Activated T-cell treated with anti-CD3 and anti-CD28 coated beads, Interleukin-2, amount 50 U/mL, for 24 hours (primary cell): ENCODE measurements around the gene MAP3K3.
A peak's percentile ranks its signal among the peaks of the same experiment; 100 is the strongest.
"Not testable (repeated sequence)": the region's sequence is repeated elsewhere in the genome, so short reads cannot be mapped to it uniquely, and the experiment has no call there.

Experiments
- DNase-seq: peaks from one replicate; pipeline ENCODE4 v3.0.0-alpha.2; 2020
- H3K27ac Mint-ChIP-seq: 2 replicates; pipeline ENCODE4 v1.8.0; 2020; ENCODE audit warnings: mild to moderate bottlenecking, mixed read lengths
- H3K27me3 Mint-ChIP-seq: 2 replicates; pipeline ENCODE4 v1.8.0; 2020; ENCODE audit warnings: mixed read lengths
- H3K36me3 Mint-ChIP-seq: 2 replicates; pipeline ENCODE4 v1.8.0; 2020; ENCODE audit warnings: low read depth, mixed read lengths
- H3K4me1 Mint-ChIP-seq: 2 replicates; pipeline ENCODE4 v1.8.0; 2020; ENCODE audit warnings: low read depth, mixed read lengths
- H3K4me3 Mint-ChIP-seq: 2 replicates; pipeline ENCODE4 v1.8.0; 2020; ENCODE audit warnings: mild to moderate bottlenecking, moderate library complexity, mixed read lengths
- H3K9me3 Mint-ChIP-seq: 2 replicates; pipeline ENCODE4 v1.8.0; 2020; ENCODE audit warnings: mixed read lengths

MAP3K3 gene

GRCh38 chr17:63709110-63709509 is 86.9 kb downstream of the MAP3K3 start:
- H3K9me3 Mint-ChIP-seq, result no peaks in the 10 kb centered on the region
- no peak for DNase-seq
- H3K27ac Mint-ChIP-seq, result peak overlapping the region; percentile 48
- H3K4me3 Mint-ChIP-seq, result no peak overlapping the region
- no peaks in the 10 kb centered on the region for H3K27me3 Mint-ChIP-seq
- H3K36me3 Mint-ChIP-seq, result peaks cover 85% of the 10 kb centered on the region
- H3K4me1 Mint-ChIP-seq, result peaks cover 58% of the 10 kb centered on the region

- H3K4me1 Mint-ChIP-seq, result peaks cover 11% of the 10 kb centered on the region
- no peak overlapping the region for H3K4me3 Mint-ChIP-seq
- DNase-seq, result no peak
- H3K27ac Mint-ChIP-seq, result no peak overlapping the region
- H3K27me3 Mint-ChIP-seq, result no peaks in the 10 kb centered on the region
- H3K36me3 Mint-ChIP-seq, result peaks cover 75% of the 10 kb centered on the region
- no peaks in the 10 kb centered on the region for H3K9me3 Mint-ChIP-seq
These were observed 92.5 kb downstream of the MAP3K3 start for GRCh38 chr17:63714550-63715277.

- no peaks in the 10 kb centered on the region for H3K4me1 Mint-ChIP-seq
- H3K9me3 Mint-ChIP-seq, result no peaks in the 10 kb centered on the region
- H3K27me3 Mint-ChIP-seq, result no peaks in the 10 kb centered on the region
These were observed 94.2 kb downstream of the MAP3K3 start for GRCh38 chr17:63716426-63716825.

GRCh38 chr17:63718988-63719387 is 96.8 kb downstream of the MAP3K3 start:
- Mint-ChIP-seq H3K4me1 (peaks cover 1% of the 10 kb centered on the region), H3K27ac (no peak overlapping the region), H3K27me3 (no peaks in the 10 kb centered on the region), H3K9me3 (no peaks in the 10 kb centered on the region), H3K36me3 (peaks cover 62% of the 10 kb centered on the region), H3K4me3 (no peak overlapping the region)
- no peak for DNase-seq

More at GRCh38 chr17:63716426-63716825, 94.2 kb downstream of the MAP3K3 start:
- no peak overlapping the region for H3K4me3 Mint-ChIP-seq
- peaks cover 62% of the 10 kb centered on the region for H3K36me3 Mint-ChIP-seq
- H3K27ac Mint-ChIP-seq, result no peak overlapping the region
- no peak for DNase-seq

GRCh38 chr17:63720194-63720593 is 98.0 kb downstream of the MAP3K3 start:
- H3K4me3 Mint-ChIP-seq, H3K27ac Mint-ChIP-seq, H3K9me3 Mint-ChIP-seq, H3K4me1 Mint-ChIP-seq, H3K27me3 Mint-ChIP-seq, DNase-seq: not testable (repeated sequence)
- H3K36me3 Mint-ChIP-seq, result peaks cover 60% of the 10 kb centered on the region

- no peak overlapping the region for H3K27ac Mint-ChIP-seq
- peaks cover 1% of the 10 kb centered on the region for H3K4me1 Mint-ChIP-seq
- H3K4me3 Mint-ChIP-seq, result no peak overlapping the region
- H3K27me3 Mint-ChIP-seq, result no peaks in the 10 kb centered on the region
- no peak for DNase-seq
- H3K9me3 Mint-ChIP-seq, result no peaks in the 10 kb centered on the region
- peaks cover 68% of the 10 kb centered on the region for H3K36me3 Mint-ChIP-seq
These were observed 100.2 kb downstream of the MAP3K3 start for GRCh38 chr17:63722403-63722802.

- Mint-ChIP-seq H3K9me3 (no peaks in the 10 kb centered on the region), H3K36me3 (peaks cover 24% of the 10 kb centered on the region), H3K27me3 (no peaks in the 10 kb centered on the region), H3K27ac (peak overlapping the region; percentile 16), H3K4me3 (no peak overlapping the region), H3K4me1 (peaks cover 15% of the 10 kb centered on the region)
- DNase-seq, result no peak
These were observed 113.5 kb downstream of the MAP3K3 start for GRCh38 chr17:63735691-63736090.

- H3K4me1 Mint-ChIP-seq, result peaks cover 28% of the 10 kb centered on the region
- H3K36me3 Mint-ChIP-seq, result peaks cover 45% of the 10 kb centered on the region
- H3K4me3 Mint-ChIP-seq, result peak overlapping the region; percentile 97
- no peaks in the 10 kb centered on the region for H3K27me3 Mint-ChIP-seq
- no peak for DNase-seq
- peak overlapping the region; percentile 96 for H3K27ac Mint-ChIP-seq
- H3K9me3 Mint-ChIP-seq, result no peaks in the 10 kb centered on the region
These were observed 118.4 kb downstream of the MAP3K3 start for GRCh38 chr17:63740464-63741142.

- no peaks in the 10 kb centered on the region for H3K9me3 Mint-ChIP-seq
- H3K27me3 Mint-ChIP-seq, result no peaks in the 10 kb centered on the region
- peak overlapping the region; percentile 96 for H3K27ac Mint-ChIP-seq
- peaks cover 29% of the 10 kb centered on the region for H3K4me1 Mint-ChIP-seq
- no peak for DNase-seq
- peaks cover 49% of the 10 kb centered on the region for H3K36me3 Mint-ChIP-seq
- peak overlapping the region; percentile 97 for H3K4me3 Mint-ChIP-seq
These were observed 118.9 kb downstream of the MAP3K3 start for GRCh38 chr17:63741143-63741407.

GRCh38 chr17:63741408-63742173 is 119.4 kb downstream of the MAP3K3 start, which contains the start of gene STRADA:
Gene STRADA (minus strand): TSS chr17:63741799. CDS start chr17:63728369, 13,430 bp downstream.
- Mint-ChIP-seq H3K4me3 (peak within 1 kb of the TSS; percentile 97), H3K36me3 (peaks cover 53% of the 10 kb centered on the region)

More at GRCh38 chr17:63741408-63742173, 119.4 kb downstream of the MAP3K3 start, which contains the start of gene STRADA:
- H3K9me3 Mint-ChIP-seq, result no peaks in the 10 kb centered on the region
- peak; percentile 99 for DNase-seq
- peaks cover 31% of the 10 kb centered on the region for H3K4me1 Mint-ChIP-seq
- H3K27ac Mint-ChIP-seq, result peak within 1 kb of the TSS; percentile 96
- no peaks in the 10 kb centered on the region for H3K27me3 Mint-ChIP-seq
